ENCODE results near the gene ATAD3C.

ATAD3C gene

DNA sequence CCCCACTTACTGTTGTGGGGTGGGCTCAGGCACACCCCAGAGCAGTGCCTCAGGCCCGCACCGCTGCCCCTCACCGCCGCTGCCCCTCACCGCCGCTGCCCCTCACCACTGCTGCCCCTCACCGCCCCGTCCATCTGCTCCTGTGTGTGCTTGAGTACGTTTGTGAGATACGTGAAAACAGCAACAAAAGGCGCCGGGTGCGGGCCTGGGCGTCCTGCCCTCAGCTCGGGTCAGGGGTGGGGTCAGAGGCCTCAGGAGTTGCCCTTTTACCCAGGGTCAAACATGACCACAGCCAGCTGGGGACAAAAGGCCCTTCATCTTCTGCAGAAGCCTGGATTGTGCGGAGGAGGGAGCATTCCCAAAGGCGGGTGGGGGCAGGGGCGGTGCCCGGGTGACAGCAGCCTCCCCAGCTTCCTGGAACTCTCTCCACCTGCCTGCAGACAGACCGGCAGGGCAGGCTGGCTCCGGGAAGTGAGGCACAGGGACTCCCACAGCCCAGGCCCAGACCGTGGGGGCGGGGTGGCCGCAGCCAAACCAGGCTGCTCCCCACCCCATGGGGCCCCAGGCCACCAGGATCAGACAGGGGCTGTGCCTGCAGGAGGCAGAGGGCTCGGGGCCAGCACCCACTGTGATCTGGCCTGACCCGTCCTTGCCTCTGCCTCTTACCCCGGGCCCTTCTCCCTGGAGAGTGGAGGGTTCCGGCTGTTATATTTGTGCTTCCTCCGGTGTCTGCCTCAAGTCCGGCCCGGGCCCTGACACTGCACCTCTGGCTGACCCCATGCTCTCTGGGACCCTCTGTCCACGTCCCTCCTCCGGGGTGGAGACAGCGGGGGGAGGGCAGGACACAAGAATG lies 16.3 kb upstream of the ATAD3C start:
- Mint-ChIP-seq H3K9me3 (peaks cover 5% of the 10 kb centered on the region), H3K4me3 (peak overlapping the region; percentile 48), H3K4me1 (peaks cover 47% of the 10 kb centered on the region), H3K27ac (peak overlapping the region; percentile 72), H3K36me3 (ENCODE audit: low read depth) (no peaks in the 10 kb centered on the region), H3K27me3 (ENCODE audit: low read depth, poor library complexity) (no peaks in the 10 kb centered on the region)
- TF ChIP-seq, protein P1, sequence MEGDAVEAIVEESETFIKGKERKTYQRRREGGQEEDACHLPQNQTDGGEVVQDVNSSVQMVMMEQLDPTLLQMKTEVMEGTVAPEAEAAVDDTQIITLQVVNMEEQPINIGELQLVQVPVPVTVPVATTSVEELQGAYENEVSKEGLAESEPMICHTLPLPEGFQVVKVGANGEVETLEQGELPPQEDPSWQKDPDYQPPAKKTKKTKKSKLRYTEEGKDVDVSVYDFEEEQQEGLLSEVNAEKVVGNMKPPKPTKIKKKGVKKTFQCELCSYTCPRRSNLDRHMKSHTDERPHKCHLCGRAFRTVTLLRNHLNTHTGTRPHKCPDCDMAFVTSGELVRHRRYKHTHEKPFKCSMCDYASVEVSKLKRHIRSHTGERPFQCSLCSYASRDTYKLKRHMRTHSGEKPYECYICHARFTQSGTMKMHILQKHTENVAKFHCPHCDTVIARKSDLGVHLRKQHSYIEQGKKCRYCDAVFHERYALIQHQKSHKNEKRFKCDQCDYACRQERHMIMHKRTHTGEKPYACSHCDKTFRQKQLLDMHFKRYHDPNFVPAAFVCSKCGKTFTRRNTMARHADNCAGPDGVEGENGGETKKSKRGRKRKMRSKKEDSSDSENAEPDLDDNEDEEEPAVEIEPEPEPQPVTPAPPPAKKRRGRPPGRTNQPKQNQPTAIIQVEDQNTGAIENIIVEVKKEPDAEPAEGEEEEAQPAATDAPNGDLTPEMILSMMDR (IDR thresholded peaks at IDR 0.05), result no peak
- DNase-seq, result peak; percentile 69

DNA sequence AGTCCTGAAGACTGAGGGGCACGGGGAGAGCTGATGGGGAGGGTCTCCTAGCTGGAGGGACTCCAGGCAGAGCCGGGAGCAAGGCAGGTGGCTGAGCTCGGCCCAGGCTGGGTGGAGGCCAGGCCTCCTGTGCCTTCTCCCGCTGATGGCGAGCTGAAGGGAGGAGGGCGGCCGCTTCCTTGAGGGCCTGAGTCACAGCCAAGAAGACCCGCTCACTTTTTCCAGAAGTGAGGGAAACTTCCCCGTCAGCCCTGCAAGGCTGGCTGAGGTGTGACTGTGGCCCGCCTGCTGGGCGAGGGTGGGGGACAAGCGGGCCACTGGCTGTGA lies 15.7 kb upstream of the ATAD3C start:
- Mint-ChIP-seq H3K4me1 (peaks cover 47% of the 10 kb centered on the region), H3K4me3 (peak overlapping the region; percentile 32), H3K36me3 (ENCODE audit: low read depth) (no peaks in the 10 kb centered on the region), H3K27ac (peak overlapping the region; percentile 57), H3K27me3 (ENCODE audit: low read depth, poor library complexity) (no peaks in the 10 kb centered on the region), H3K9me3 (no peaks in the 10 kb centered on the region)
- TF ChIP-seq, protein P1 (IDR thresholded peaks at IDR 0.05), result no peak
- peak; percentile 42 for DNase-seq

GRCh38 chr1:1434131-1434823 lies 15.2 kb upstream of the ATAD3C start:
- no peak overlapping the region for H3K4me3 Mint-ChIP-seq
- peak; percentile 53 for DNase-seq

GRCh38 chr1:1434824-1435105 lies 14.7 kb upstream of the ATAD3C start:
- H3K4me3 Mint-ChIP-seq, result peak overlapping the region; percentile 77
- H3K27ac Mint-ChIP-seq, result peak overlapping the region; percentile 90
- DNase-seq, result no peak
- no peaks in the 10 kb centered on the region for H3K36me3 Mint-ChIP-seq (ENCODE audit: low read depth)
- no peaks in the 10 kb centered on the region for H3K9me3 Mint-ChIP-seq
- H3K4me1 Mint-ChIP-seq, result peaks cover 44% of the 10 kb centered on the region
- no peaks in the 10 kb centered on the region for H3K27me3 Mint-ChIP-seq (ENCODE audit: low read depth, poor library complexity)
- TF ChIP-seq, protein P1 (IDR thresholded peaks at IDR 0.05), result no peak

More at GRCh38 chr1:1434131-1434823, 15.2 kb upstream of the ATAD3C start:
- Mint-ChIP-seq H3K4me1 (peaks cover 48% of the 10 kb centered on the region), H3K27me3 (ENCODE audit: low read depth, poor library complexity) (no peaks in the 10 kb centered on the region), H3K36me3 (ENCODE audit: low read depth) (no peaks in the 10 kb centered on the region), H3K27ac (no peak overlapping the region), H3K9me3 (no peaks in the 10 kb centered on the region)
- TF ChIP-seq, protein P1 (IDR thresholded peaks at IDR 0.05), result no peak

DNA sequence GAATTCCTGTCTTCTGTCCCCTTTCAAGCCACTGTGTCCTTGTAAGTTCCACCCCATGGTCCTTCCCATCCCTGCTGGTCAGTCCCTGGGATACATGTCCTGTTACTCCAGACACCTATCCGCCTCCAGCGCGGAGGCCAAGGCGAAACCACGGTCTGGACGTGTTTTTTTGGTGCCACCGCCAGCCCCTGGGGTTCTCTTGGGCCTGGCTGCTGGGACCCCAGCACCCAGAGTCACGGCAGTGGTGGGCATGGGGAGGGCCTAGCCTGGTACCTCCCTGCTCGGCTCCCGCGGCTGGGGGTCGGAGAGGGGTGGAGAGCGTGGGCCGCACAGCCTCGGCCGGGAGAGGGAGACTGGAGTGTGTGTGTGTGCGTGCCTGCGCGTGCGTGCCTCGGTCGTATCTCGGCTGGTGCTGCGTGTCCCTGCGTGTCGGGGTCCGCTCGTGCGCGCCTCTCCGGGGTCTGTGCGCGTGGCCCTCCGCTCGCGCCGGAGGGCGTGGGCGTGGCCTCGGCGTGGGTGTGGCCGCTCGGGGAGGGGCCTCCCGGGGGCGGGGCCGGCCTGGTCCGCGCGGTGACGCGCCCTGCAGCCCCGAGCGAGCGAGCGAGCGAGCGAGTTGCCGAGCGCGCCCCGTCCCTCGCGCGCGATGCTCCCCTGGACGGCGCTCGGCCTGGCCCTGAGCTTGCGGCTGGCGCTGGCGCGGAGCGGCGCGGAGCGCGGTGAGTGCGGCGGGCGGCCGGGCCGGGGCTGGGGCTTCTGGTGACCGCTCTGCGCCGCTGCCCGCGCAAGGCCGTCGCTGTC lies 14.2 kb upstream of the ATAD3C start, which contains the start of gene VWA1:
Gene VWA1 (plus strand): TSS at position 585 of the 798 bp plus-strand sequence. CDS start 59 bp downstream, at position 644.
- Mint-ChIP-seq H3K27ac (peak within 1 kb of the TSS; percentile 90), H3K9me3 (no peaks in the 10 kb centered on the region), H3K4me3 (peak within 1 kb of the TSS; percentile 82), H3K27me3 (ENCODE audit: low read depth, poor library complexity) (no peaks in the 10 kb centered on the region), H3K4me1 (peaks cover 38% of the 10 kb centered on the region), H3K36me3 (ENCODE audit: low read depth) (no peaks in the 10 kb centered on the region)
- DNase-seq, result peak; percentile 85
- TF ChIP-seq, protein P1 (IDR thresholded peaks at IDR 0.05), result no peak
